ENCODE data around the gene DEF6.

The DEF6 gene

DNA sequence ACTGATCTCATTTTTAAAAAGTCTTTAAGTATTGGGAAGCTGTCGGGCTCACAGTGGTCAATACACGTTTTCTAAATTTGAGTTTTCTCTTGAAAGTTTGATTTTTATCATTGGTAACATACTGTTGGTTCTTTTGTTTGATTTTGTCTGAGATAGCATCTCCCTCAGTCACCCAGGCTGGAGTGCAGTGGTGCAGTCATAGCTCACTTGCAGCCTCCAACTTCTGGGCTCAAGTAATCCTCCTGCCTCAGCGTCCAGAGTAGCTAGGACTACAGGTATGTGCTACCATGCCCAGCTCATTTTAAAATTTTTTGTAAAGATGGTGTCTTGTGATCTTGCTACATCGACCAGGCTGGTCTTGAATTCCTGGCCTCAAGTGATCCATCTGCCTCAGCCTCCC, 53.8 kb downstream of the DEF6 start:
- Histone ChIP-seq H3F3A (ENCODE audit: insufficient read depth, low read length) (no peaks in the 10 kb centered on the region), H3K27me3 (replicated peaks; ENCODE audit: insufficient read depth, low read length) (no peaks in the 10 kb centered on the region), H3K9me2 (replicated peaks; ENCODE audit: insufficient read depth, low read length) (no peaks in the 10 kb centered on the region), H3K4me1 (ENCODE audit: low read length) (no peaks in the 10 kb centered on the region), H2AFZ (ENCODE audit: low read length) (no peak overlapping the region), H3K79me2 (ENCODE audit: low read length) (no peaks in the 10 kb centered on the region), H3K9ac (ENCODE audit: low read length) (no peak overlapping the region), H3K36me3 (replicated peaks; ENCODE audit: insufficient read depth, low read length) (no peaks in the 10 kb centered on the region), H3K9me3 (replicated peaks; ENCODE audit: insufficient read depth, low read length) (no peaks in the 10 kb centered on the region), H3K27ac (ENCODE audit: low read length) (no peak overlapping the region), H4K20me1 (ENCODE audit: insufficient read depth, low read length) (no peaks in the 10 kb centered on the region), H3K4me3 (ENCODE audit: low read length) (no peak overlapping the region), H3K4me2 (ENCODE audit: low read depth, low read length) (no peak overlapping the region)
- no peak for DNase-seq
- TF ChIP-seq, protein P1, sequence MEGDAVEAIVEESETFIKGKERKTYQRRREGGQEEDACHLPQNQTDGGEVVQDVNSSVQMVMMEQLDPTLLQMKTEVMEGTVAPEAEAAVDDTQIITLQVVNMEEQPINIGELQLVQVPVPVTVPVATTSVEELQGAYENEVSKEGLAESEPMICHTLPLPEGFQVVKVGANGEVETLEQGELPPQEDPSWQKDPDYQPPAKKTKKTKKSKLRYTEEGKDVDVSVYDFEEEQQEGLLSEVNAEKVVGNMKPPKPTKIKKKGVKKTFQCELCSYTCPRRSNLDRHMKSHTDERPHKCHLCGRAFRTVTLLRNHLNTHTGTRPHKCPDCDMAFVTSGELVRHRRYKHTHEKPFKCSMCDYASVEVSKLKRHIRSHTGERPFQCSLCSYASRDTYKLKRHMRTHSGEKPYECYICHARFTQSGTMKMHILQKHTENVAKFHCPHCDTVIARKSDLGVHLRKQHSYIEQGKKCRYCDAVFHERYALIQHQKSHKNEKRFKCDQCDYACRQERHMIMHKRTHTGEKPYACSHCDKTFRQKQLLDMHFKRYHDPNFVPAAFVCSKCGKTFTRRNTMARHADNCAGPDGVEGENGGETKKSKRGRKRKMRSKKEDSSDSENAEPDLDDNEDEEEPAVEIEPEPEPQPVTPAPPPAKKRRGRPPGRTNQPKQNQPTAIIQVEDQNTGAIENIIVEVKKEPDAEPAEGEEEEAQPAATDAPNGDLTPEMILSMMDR (IDR thresholded peaks at IDR 0.05; ENCODE audit: low read length) = no peak
- TF ChIP-seq EZH2phosphoT487 (IDR thresholded peaks at IDR 0.05; ENCODE audit: low read length) (no peak), EZH2 (optimal IDR thresholded peaks at IDR 0.05; ENCODE audit: low read depth, low read length) (no peak)

DNA sequence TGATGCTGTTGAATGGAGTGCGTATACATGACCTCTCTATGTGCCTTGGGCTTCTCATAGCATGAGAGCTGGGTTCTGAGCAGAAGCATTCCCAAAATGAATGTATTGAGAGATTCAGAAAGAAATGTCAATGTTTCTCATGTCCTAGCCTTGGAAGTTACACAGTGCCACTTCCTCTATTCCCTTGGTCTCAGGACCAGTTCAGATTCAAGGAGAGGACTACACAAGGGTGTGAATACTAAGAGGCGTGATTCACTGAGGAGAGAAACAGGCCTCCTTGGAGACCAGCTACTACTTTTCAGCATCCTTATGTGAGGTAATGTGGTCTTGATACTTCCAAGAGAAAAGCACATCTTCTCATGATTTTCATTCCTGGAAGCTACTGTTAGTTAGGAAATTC, 55.1 kb downstream of the DEF6 start:
- no peaks in the 10 kb centered on the region for H3K79me2 ChIP-seq (ENCODE audit: low read length)
- no peak for TF ChIP-seq EZH2phosphoT487 (IDR thresholded peaks at IDR 0.05; ENCODE audit: low read length)
- TF ChIP-seq, protein P1 (IDR thresholded peaks at IDR 0.05; ENCODE audit: low read length) = no peak
- no peak for TF ChIP-seq EZH2 (optimal IDR thresholded peaks at IDR 0.05; ENCODE audit: low read depth, low read length)
- no peak overlapping the region for H2AFZ ChIP-seq (ENCODE audit: low read length)
- H3K27me3 ChIP-seq (replicated peaks; ENCODE audit: insufficient read depth, low read length) = no peaks in the 10 kb centered on the region
- no peak for DNase-seq
- H3K27ac ChIP-seq (ENCODE audit: low read length) = no peak overlapping the region
- no peak overlapping the region for H3K4me3 ChIP-seq (ENCODE audit: low read length)
- no peaks in the 10 kb centered on the region for H4K20me1 ChIP-seq (ENCODE audit: insufficient read depth, low read length)
- H3K9me3 ChIP-seq (replicated peaks; ENCODE audit: insufficient read depth, low read length) = no peaks in the 10 kb centered on the region
- H3K9me2 ChIP-seq (replicated peaks; ENCODE audit: insufficient read depth, low read length) = no peaks in the 10 kb centered on the region
- no peak overlapping the region for H3K9ac ChIP-seq (ENCODE audit: low read length)
- H3K36me3 ChIP-seq (replicated peaks; ENCODE audit: insufficient read depth, low read length) = no peaks in the 10 kb centered on the region
- H3F3A ChIP-seq (ENCODE audit: insufficient read depth, low read length) = no peaks in the 10 kb centered on the region
- H3K4me2 ChIP-seq (ENCODE audit: low read depth, low read length) = no peak overlapping the region
- no peaks in the 10 kb centered on the region for H3K4me1 ChIP-seq (ENCODE audit: low read length)

DNA sequence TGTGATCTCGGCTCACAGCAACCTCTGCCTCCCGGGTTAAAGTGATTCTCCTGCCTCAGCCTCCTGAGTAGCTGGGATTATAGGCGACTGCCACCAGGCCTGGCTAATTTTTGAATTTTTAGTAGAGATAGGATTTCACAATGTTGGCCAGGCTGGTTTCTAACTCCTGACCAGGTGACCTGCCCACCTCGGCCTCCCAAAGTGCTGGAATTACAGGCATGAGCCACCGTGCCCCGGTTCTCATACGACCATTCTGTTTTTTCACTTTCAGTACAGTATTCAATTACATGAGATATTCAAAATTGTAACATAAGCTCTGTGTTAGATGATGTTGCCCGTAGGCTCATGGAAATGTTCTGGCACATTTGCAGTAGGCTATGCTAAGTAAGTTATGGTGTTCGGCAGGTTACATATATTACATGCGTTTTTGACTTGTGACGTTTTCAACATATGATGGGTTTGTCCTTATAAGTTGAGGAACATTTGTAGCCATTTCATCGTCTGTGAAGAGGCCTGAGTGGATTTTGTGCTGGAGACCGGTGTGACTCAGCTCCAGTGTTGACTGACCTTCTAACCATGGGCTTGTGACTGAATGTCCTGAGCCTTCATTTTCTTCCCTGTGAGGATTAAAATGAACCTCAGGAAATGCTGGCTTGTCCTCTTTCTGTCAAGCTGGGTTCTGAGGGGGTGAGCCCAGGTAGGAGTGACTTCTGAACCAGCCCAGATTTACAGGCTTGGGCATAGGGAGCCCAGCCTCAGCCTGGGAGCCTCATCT, 56.9 kb downstream of the DEF6 start:
- TF ChIP-seq, protein P1 (IDR thresholded peaks at IDR 0.05; ENCODE audit: low read length) = no peak
- TF ChIP-seq EZH2phosphoT487 (IDR thresholded peaks at IDR 0.05; ENCODE audit: low read length) = no peak
- no peak for TF ChIP-seq EZH2 (optimal IDR thresholded peaks at IDR 0.05; ENCODE audit: low read depth, low read length)
- H3K9me3 ChIP-seq (replicated peaks; ENCODE audit: insufficient read depth, low read length) = no peaks in the 10 kb centered on the region
- no peaks in the 10 kb centered on the region for H3K9me2 ChIP-seq (replicated peaks; ENCODE audit: insufficient read depth, low read length)
- H3F3A ChIP-seq (ENCODE audit: insufficient read depth, low read length) = no peaks in the 10 kb centered on the region
- H3K4me2 ChIP-seq (ENCODE audit: low read depth, low read length) = no peak overlapping the region
- no peaks in the 10 kb centered on the region for H4K20me1 ChIP-seq (ENCODE audit: insufficient read depth, low read length)
- H3K27ac ChIP-seq (ENCODE audit: low read length) = no peak overlapping the region
- H2AFZ ChIP-seq (ENCODE audit: low read length) = no peak overlapping the region
- no peak overlapping the region for H3K4me3 ChIP-seq (ENCODE audit: low read length)
- no peaks in the 10 kb centered on the region for H3K27me3 ChIP-seq (replicated peaks; ENCODE audit: insufficient read depth, low read length)
- H3K36me3 ChIP-seq (replicated peaks; ENCODE audit: insufficient read depth, low read length) = no peaks in the 10 kb centered on the region
- no peaks in the 10 kb centered on the region for H3K4me1 ChIP-seq (ENCODE audit: low read length)
- DNase-seq = no peak
- H3K9ac ChIP-seq (ENCODE audit: low read length) = no peak overlapping the region
- no peaks in the 10 kb centered on the region for H3K79me2 ChIP-seq (ENCODE audit: low read length)

All from MM.1S (cell line).